Activated T-helper 1 cell treated with anti-CD3 and anti-CD28 coated beads, Interleukin-12 subunit alpha, Interleukin-12 subunit beta, Interleukin-2, Interleukin-4 antibody, amounts not matched to agents 30 ng/mL and 10 ng/mL and 1 ng/mL, durations not matched to agents 14 hours and 24 hours and 36 hours (primary cell): ENCODE data around the gene NDUFB2. TPM values are rescaled to one million over a fixed set of nuclear protein-coding genes. Genes with fewer than 3 reads are reported as not detected.
A peak's percentile ranks its signal among the peaks of the same experiment; 100 is the strongest.

ENCODE experiments used
- DNase-seq: peaks from one replicate; pipeline ENCODE4 v3.0.0; 2021; ENCODE audit warnings: low spot score
- H3K27ac Mint-ChIP-seq: one replicate; pipeline ENCODE4 v1.8.0; 2021; ENCODE audit warnings: mild to moderate bottlenecking, mixed read lengths
- H3K27me3 Mint-ChIP-seq: one replicate; pipeline ENCODE4 v1.8.0; 2022; ENCODE audit warnings: mild to moderate bottlenecking, moderate library complexity, mixed read lengths; ENCODE audit not compliant: insufficient read depth
- H3K36me3 Mint-ChIP-seq: one replicate; pipeline ENCODE4 v1.8.0; 2021; ENCODE audit warnings: low read depth, mixed read lengths
- H3K4me1 Mint-ChIP-seq: one replicate; pipeline ENCODE4 v1.8.0; 2021; ENCODE audit warnings: low read depth, mixed read lengths
- H3K4me3 Mint-ChIP-seq: one replicate; pipeline ENCODE4 v1.8.0; 2021; ENCODE audit warnings: mild to moderate bottlenecking, moderate library complexity, mixed read lengths
- H3K9me3 Mint-ChIP-seq: one replicate; pipeline ENCODE4 v1.8.0; 2021; ENCODE audit warnings: mixed read lengths
- intact Hi-C: fragments of 100-400 bp; cut with micrococcal nuclease; formaldehyde crosslinking; loops from one replicate; pipeline ENCODE4 v1.15.1; 2024
- total RNA-seq: library from RNA; stranded (reverse); gene quantifications from 2 replicates; pipeline ENCODE4 v1.2.3, GENCODE V29; 2022

Gene NDUFB2
- 178 and 194 TPM in 2 replicates for total RNA-seq

GRCh38 chr7:140696680-140697446 lies at the start of gene NDUFB2:
Gene NDUFB2 (plus strand): TSS chr7:140696708. CDS start chr7:140696745, 37 bp downstream.
- intact Hi-C loops, result loop anchor here (1.0 to 10.0 kb wide), 9 partner anchors 24 to 1041 kb away; partner anchors contain the start of genes AGK, BRAF, MKRN1 and MRPS33
- peak within 1 kb of the TSS; percentile 96 for H3K27ac Mint-ChIP-seq
- H3K36me3 Mint-ChIP-seq, result peaks cover 22% of the 10 kb centered on the region
- DNase-seq, result peak; percentile 85
- H3K4me3 Mint-ChIP-seq, result peak within 1 kb of the TSS; percentile 90
- H3K27me3 Mint-ChIP-seq, result no peaks in the 10 kb centered on the region
- H3K4me1 Mint-ChIP-seq, result peaks cover 30% of the 10 kb centered on the region
- H3K9me3 Mint-ChIP-seq, result no peaks in the 10 kb centered on the region

DNA sequence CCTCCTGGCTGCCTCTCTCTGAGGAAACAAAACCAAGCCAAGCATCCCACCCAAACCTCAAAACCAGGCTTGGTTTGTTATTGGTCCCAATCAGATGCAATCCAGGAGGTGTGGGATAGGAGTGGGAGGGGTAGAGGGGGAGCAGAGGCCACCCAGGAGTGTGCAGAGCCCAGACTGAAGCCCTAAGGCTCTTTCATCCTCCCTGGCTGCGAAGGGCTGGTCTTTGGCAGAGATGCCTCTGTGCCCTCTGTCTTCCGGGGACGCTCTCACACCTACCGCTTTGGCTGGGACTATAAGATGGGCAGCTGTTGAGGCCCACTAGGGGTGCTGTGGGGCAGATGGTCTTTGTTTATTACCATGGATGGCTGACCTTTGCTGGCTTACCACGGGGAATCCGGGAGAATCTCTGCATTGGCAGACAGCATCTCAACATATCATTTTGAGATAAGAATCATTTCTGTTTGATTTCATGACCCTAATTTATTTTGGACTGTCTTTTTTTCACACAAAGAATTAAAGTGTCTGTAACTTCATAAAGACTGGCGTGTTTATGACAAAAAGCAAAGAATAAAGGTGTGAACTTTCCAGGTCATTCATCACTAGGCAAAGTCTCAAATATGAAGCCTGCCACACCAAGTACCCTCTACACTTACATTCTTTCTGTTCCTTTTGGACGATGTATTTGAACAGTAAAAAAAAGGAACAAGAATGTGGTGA lies 49.4 kb upstream of the NDUFB2 start:
- H3K4me3 Mint-ChIP-seq, result no peak overlapping the region
- intact Hi-C loops, result no loop called here
- no peak for DNase-seq
- H3K27ac Mint-ChIP-seq, result no peak overlapping the region
- peaks cover 7% of the 10 kb centered on the region for H3K4me1 Mint-ChIP-seq
- H3K9me3 Mint-ChIP-seq, result no peaks in the 10 kb centered on the region
- peaks cover 46% of the 10 kb centered on the region for H3K27me3 Mint-ChIP-seq
- no peaks in the 10 kb centered on the region for H3K36me3 Mint-ChIP-seq

DNA sequence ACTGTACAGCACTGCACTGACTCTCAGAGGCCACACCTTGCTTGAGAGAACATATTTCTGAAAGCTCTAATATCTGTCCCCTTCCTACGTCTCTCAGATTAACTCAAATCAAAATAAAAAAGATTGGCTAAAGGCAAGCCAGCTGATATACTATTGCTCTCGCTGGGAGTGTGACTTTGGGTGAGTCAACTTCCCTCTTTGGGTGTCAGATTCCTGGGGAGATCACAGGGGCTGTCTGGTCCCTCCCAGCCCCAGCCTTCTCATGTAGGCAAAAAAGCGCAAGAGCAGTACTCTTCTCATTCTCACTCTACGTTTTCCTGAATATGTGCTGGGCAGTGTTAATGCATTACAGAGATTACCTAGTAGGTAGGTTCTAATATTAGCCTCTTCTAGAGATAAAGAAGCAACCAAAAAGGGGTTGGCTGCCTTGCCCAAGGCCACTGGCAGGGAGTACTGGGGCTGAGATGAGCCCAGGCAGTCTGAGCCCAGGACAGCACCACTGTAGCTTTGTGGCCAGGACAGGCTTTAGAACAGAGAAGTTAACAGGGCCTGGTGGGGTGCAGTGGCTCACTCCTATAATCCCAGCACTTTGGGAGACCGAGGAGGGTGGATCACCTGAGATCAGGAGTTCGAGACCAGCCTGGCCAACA lies 46.8 kb upstream of the NDUFB2 start:
- DNase-seq, result no peak
- H3K4me1 Mint-ChIP-seq, result peaks cover 11% of the 10 kb centered on the region

DNA sequence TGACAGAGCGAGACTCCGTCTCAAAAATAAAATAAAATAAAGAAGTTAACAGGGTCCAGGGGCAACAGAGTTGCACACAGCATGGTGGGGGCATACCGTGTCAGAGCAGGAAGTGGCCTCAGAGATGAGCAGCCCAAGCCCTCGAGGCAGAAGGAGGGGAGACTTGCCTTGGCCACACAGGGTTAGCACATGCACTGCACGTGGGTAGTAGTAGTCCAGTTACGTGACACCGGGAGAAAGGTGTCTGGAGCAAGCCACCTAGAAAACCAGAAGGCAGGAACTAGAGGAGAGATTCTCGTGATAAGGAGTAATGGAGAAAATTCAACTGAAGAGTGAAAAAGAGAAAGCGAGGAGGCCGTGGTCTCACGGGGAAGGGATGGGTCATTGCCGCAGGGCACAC lies 46.1 kb upstream of the NDUFB2 start:
- no peaks in the 10 kb centered on the region for H3K9me3 Mint-ChIP-seq
- no peak for DNase-seq
- peaks cover 34% of the 10 kb centered on the region for H3K27me3 Mint-ChIP-seq
- H3K27ac Mint-ChIP-seq, result no peak overlapping the region
- H3K36me3 Mint-ChIP-seq, result no peaks in the 10 kb centered on the region
- intact Hi-C loops, result loop anchor here (5.0 kb wide), 1 partner anchor 362 kb away; the partner anchor contains the start of gene MRPS33
- H3K4me1 Mint-ChIP-seq, result peaks cover 11% of the 10 kb centered on the region
- no peak overlapping the region for H3K4me3 Mint-ChIP-seq

More for the DNA sequence above, 46.8 kb upstream of the NDUFB2 start:
- intact Hi-C loops, result loop anchor here (5.0 kb wide), 1 partner anchor 363 kb away; the partner anchor contains the start of gene MRPS33
- H3K4me3 Mint-ChIP-seq, result no peak overlapping the region
- H3K9me3 Mint-ChIP-seq, result no peaks in the 10 kb centered on the region
- no peaks in the 10 kb centered on the region for H3K36me3 Mint-ChIP-seq
- H3K27ac Mint-ChIP-seq, result no peak overlapping the region
- H3K27me3 Mint-ChIP-seq, result peaks cover 34% of the 10 kb centered on the region

GRCh38 chr7:140653319-140654108 lies 43.0 kb upstream of the NDUFB2 start:
- Mint-ChIP-seq H3K36me3 (no peaks in the 10 kb centered on the region), H3K4me3 (no peak overlapping the region), H3K9me3 (no peaks in the 10 kb centered on the region), H3K4me1 (peaks cover 21% of the 10 kb centered on the region), H3K27me3 (peaks cover 49% of the 10 kb centered on the region), H3K27ac (no peak overlapping the region)
- intact Hi-C loops, result loop anchor here (1.0 to 5.0 kb wide), 3 partner anchors 135 to 359 kb away; partner anchors contain the start of gene MRPS33
- no peak for DNase-seq

- H3K27me3 Mint-ChIP-seq, result peaks cover 52% of the 10 kb centered on the region
- H3K27ac Mint-ChIP-seq, result no peak overlapping the region
- no peak overlapping the region for H3K4me3 Mint-ChIP-seq
- H3K4me1 Mint-ChIP-seq, result peaks cover 21% of the 10 kb centered on the region
- DNase-seq, result no peak
- H3K9me3 Mint-ChIP-seq, result no peaks in the 10 kb centered on the region
- no peaks in the 10 kb centered on the region for H3K36me3 Mint-ChIP-seq
- intact Hi-C loops, result loop anchor here (5.0 kb wide), 1 partner anchor 358 kb away; the partner anchor contains the start of gene MRPS33
Observed at GRCh38 chr7:140654109-140654387, 42.5 kb upstream of the NDUFB2 start.

DNA sequence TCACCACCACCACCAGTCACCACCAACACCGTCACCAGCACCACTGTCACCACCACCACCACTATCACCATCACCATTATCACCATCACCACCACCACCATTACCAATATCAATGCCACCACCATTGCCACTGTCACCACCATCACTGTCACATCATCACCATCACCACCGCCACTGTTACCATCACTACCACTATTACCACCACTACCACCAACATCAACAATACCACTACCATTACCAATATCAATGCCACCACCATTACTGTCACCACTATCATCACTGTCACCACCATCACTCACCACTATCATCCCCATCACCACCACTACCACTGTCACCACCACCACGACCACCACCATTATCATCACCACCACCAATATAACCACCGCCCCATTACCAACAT lies 41.8 kb upstream of the NDUFB2 start:
- Mint-ChIP-seq H3K9me3 (no peaks in the 10 kb centered on the region), H3K27me3 (peaks cover 47% of the 10 kb centered on the region)

DNA sequence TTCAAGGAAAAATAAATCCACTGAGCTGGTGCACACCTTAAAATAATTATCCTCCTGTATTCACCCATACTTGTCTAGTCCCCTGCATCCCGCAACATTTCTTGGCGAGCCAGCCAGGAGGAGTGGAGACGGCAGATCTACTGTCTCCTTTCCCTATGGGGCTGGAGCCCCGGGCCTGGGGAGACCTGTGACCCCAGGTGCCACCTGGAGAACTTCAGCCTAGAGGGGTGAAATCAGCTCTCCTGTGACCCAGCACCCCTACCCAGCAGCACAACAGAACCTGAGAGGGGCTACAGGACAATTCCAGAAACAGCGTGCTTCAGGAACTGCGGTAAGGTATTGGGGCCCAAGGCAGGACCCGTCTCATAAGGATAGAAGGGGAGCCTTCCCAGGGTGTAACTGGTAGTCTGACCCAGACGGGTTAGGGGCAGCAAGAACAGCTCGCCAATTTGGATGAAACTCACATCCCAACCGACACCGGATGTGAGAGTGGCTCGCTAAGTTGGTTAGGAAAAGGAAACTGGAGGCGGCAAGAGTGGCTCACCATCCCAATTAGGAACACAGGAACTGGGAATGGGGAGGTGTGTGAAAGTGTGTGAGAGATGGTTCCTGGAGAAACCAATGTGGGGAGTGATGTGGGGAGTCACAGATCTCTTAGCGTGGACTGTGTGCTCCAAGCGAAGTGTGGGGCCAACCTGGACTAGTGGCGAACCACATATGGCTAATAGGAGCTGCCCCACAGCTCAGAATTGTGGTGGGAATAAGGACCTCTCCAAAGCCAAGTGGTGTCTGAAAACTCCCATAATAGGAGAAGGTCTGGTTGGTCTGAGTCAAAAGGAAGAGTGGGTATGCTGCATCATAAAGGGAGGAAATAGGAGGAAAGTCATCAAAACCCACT lies 40.7 kb upstream of the NDUFB2 start:
- Mint-ChIP-seq H3K27me3 (peaks cover 51% of the 10 kb centered on the region), H3K4me3 (no peak overlapping the region), H3K4me1 (peaks cover 21% of the 10 kb centered on the region), H3K9me3 (no peaks in the 10 kb centered on the region), H3K36me3 (no peaks in the 10 kb centered on the region), H3K27ac (no peak overlapping the region)
- intact Hi-C loops, result loop anchor here (1.0 to 2.0 kb wide), 2 partner anchors 41 to 177 kb away; partner anchors contain the start of genes MKRN1 and NDUFB2
- no peak for DNase-seq

More for the DNA sequence above, 41.8 kb upstream of the NDUFB2 start:
- Mint-ChIP-seq H3K36me3 (no peaks in the 10 kb centered on the region), H3K4me3 (no peak overlapping the region), H3K27ac (no peak overlapping the region), H3K4me1 (peaks cover 21% of the 10 kb centered on the region)
- intact Hi-C loops, result loop anchor here (5.0 kb wide), 1 partner anchor 358 kb away; the partner anchor contains the start of gene MRPS33
- no peak for DNase-seq

DNA sequence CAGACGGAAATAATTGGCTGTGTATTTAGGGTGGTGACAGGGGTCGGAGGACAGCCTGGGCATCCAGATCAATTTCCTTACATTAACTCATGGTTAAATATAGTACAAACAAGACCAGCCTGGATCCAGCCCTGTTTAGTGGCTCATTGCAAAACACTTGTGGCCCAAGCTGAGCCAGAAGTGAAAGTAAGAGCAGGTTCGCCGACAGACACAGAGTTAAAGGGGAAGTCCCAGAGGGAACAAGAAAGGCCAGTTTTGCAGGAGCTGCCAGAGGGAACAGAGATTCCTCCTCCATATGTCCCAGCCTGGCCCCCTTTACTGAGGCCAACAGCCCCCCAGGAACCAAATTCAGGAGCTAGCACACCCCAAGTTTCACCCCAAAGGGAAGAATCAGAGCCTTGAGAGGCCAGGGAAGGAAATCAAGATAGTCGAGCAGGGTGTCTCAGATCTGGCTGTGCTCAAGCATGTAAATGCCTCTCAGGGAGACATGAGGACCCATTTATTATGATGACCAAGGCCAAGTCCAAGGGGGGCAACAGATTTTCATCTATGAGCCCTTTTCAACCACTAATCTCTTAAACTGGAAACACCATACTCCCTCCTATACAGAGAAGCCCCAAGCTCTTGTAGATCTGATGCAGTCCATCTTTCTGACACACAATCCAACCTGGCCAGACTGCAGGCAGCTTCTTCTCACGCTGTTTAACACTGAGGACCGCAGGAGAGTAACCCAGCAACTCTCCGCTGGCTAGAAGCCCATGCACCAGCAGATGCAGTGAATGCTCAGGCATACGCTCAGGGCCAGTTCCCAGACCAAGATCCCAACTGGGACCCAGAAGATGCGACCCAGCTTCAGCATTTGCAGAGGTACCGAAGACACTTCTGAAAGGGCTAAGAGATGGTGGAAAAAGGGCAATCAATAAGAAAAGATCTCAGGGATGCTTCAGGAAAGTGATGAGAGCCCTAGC lies 39.7 kb upstream of the NDUFB2 start:
- peak; percentile 43 for DNase-seq
- peak overlapping the region; percentile 71 for H3K4me3 Mint-ChIP-seq
- H3K27ac Mint-ChIP-seq, result no peak overlapping the region

DNA sequence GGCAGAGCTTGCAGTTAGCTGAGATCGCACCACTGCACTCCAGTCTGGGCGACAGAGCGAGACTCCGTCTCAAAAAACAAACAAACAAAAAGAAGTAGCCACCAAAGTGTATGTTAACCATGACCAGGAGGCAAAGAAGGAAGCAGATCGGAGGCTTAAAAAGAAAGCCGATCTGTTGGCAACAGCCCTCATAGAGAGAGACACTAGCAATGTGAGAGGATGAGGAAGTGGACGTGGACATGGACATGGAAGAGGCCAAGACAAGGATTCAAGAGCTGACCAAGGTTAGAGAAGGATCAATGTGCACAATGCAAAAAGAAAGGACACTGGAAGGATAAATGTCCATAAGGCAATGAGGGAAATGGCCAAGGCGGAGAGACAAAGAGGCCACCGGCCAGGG lies 38.6 kb upstream of the NDUFB2 start:
- H3K36me3 Mint-ChIP-seq, result no peaks in the 10 kb centered on the region
- no peak for DNase-seq
- H3K4me1 Mint-ChIP-seq, result peaks cover 21% of the 10 kb centered on the region
- H3K27me3 Mint-ChIP-seq, result peaks cover 40% of the 10 kb centered on the region
- intact Hi-C loops, result loop anchor here (2.0 kb wide), 1 partner anchor 179 kb away; the partner anchor contains the start of gene MKRN1
- H3K9me3 Mint-ChIP-seq, result no peaks in the 10 kb centered on the region
- no peak overlapping the region for H3K27ac Mint-ChIP-seq
- no peak overlapping the region for H3K4me3 Mint-ChIP-seq

More for the DNA sequence above, 39.7 kb upstream of the NDUFB2 start:
- H3K27me3 Mint-ChIP-seq, result peaks cover 47% of the 10 kb centered on the region
- H3K9me3 Mint-ChIP-seq, result no peaks in the 10 kb centered on the region
- intact Hi-C loops, result loop anchor here (1.0 to 2.0 kb wide), 2 partner anchors 39 to 178 kb away; partner anchors contain the start of genes MKRN1 and NDUFB2
- H3K36me3 Mint-ChIP-seq, result no peaks in the 10 kb centered on the region
- peaks cover 21% of the 10 kb centered on the region for H3K4me1 Mint-ChIP-seq
